HG03064 (cell line): ENCODE measurements around the gene COX19.
"Not testable (repeated sequence)": the region's sequence is repeated elsewhere in the genome, so short reads cannot be mapped to it uniquely, and the experiment has no call there.

Experiments
- ATAC-seq: cut with Tn5 transposase; IDR thresholded peaks from one replicate; pipeline ENCODE4 v1.9.1; 2021; ENCODE audit warnings: low read depth; ENCODE audit not compliant: unreplicated experiment

Gene COX19

DNA sequence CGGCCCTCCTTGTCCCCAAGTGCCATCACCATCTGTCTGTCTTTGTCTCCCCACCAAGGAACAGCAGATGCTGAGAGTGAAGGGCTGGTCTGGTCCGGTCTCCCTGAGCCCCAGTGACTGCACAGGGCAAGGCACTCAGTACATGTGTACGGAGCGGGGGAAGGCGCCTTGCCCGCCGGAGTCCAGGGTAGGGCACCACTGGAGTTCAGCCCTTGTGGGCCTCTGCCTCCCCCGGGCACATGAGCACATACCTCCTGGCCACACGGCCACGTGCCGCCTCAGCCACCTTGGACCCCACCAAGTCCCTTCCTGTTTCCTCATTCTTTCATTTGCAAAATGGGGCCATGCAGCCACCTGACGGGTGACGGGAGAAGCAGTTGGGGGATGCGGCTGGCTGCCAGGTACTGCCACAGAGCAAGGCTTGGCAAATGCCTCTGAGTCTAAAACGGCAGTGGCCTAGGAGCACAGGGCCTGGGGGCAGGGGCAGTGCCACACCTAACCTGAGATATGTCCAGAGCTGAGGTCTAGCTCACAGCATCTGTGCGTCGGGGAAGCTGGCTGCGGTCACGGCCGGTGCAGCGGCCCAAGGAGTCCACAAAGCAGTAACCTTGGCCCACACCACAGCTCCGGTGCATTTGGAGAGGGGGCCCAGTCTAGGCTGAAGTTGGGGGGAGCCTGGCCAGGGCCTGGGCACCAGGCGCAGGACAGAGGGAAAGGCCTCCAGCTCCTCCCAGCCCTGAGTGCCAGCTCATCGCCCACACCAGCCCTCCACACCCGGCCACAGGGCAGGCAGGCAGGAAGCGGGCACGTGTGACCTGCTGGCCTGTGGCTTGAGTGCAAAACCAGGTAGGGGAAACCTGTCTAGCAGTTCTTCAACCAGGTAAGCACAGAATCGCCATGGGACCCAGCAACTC, 26.1 kb downstream of the COX19 start:
- ATAC-seq, result no peak

GRCh38 chr7:947391-948210, 27.7 kb downstream of the COX19 start:
- ATAC-seq, result no peak

- no peak for ATAC-seq
Measured at GRCh38 chr7:946256-946996, 28.9 kb downstream of the COX19 start.

- no peak for ATAC-seq
Measured at GRCh38 chr7:945556-946255, 29.6 kb downstream of the COX19 start.

- ATAC-seq, result no peak
Measured at GRCh38 chr7:945147-945555, 30.2 kb downstream of the COX19 start.

- no peak for ATAC-seq
Measured at GRCh38 chr7:944744-945143, 30.6 kb downstream of the COX19 start.

GRCh38 chr7:943793-944192, 31.6 kb downstream of the COX19 start:
- not testable (repeated sequence) for ATAC-seq

DNA sequence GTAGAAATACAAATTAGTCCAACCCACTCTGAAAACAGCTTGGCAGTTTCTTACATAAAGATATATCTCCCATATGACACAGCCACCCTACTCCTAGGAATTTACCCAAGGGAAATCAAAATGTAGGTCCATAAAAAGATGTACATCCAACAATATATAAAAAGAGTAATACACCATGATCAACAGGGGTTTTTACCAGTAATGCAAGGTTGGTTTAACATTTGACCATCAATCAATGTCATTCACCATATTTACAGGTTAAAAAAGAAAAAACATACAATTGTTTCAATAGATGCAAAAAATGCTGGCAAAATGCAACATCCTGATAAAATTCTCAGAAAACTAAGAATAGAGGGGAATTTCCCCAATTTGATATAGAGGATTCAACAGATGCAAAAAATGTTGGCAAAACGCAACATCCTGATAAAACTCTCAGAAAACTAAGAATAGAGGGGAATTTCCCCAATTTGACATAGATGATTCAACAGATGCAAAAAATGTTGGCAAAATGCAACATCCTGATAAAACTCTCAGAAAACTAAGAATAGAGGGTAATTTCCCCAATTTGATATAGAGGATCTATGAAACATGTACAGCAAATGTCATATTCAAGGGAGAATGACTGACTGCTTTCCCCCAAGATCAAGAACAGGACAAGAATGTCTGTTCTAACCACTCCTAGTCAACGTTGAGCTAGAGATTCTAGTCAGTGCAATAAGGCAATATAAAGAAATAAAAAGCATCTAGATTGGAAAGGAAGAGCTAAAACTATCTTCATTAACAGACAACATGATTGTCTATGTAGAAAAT, 34.5 kb downstream of the COX19 start:
- no peak for ATAC-seq

DNA sequence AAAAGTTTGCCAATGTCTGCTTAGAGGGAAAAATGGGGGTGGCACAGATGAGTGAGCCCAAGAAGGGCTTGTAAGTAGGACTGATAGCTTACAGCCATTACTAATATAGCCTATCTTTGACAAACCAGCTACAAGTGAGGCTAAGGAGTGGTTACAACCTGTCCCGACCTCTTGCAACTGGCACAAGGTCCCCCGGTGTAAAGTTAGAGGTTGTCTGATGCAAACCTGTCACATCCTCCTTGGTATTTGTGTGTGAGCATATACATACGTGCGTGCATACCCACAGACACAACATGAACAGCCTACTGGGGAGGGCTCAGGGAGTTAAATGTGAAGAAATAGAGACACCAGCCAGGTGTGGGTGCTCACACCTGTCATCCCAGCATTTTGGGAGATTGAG, 35.5 kb downstream of the COX19 start:
- ATAC-seq, result no peak

- ATAC-seq, result no peak
Measured at GRCh38 chr7:938546-939185, 36.7 kb downstream of the COX19 start.

DNA sequence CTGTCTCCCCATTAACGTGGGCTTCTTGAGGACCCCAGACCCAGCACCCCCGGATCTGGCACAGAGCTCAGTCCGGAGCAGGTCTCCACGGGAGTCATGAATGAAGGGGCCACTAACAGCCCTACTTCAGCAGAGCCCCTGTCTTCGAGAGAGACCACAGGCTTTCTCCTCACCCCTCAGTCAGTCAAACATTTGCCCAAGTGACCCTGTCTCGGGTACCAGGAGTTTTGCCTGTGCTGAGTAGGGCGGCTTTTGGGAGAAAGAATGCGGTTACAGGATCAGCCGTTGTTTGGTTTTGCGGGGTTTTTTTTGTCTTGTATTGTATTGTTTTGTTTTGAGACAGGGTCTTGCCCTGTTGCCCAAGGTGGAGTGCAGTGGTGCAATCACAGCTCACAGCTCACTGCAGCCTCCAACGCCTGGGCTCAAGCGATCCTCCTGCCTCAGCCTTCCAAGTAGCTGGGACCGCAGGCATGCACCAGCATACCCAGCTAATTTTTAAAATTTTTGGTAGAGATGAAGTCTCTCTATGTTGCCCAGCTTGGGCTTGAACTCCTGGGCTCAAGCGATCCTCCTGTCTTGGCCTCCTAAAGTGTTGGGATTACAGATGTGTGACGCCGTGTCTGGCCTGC, 37.4 kb downstream of the COX19 start:
- ATAC-seq, result no peak

DNA sequence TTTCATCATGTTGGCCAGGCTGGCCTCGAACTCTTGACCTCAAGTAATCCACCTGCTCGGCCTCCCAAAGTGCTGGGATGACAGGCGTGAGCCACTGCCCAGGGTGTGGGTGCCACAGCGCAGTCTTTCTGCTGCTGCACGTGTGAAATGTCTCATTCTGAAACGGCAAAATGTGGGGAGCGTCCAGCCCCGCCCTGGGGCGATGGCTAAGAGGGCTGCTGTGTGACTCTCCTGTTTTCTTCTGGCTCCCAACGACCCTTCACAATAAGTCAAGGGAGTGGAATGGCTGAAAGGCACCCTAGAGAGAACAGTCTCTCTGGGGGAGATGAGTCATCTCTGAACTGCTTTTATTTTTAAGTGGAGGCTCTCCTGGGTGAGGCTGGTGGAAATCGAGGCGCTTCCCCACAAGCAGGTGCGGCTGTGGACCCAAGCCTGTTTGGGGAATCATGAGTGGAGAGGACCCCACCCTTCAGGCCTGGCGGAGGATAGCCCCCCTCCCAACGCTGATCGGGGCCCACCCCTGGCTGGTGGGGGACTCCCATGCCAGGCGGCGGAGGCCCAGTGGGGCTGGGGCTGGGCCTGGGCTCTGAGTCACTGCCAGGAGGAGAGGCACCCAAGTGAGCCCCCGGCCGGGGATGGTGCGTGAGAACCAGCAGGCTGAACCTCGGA, 38.8 kb downstream of the COX19 start:
- peak; percentile 65 for ATAC-seq

DNA sequence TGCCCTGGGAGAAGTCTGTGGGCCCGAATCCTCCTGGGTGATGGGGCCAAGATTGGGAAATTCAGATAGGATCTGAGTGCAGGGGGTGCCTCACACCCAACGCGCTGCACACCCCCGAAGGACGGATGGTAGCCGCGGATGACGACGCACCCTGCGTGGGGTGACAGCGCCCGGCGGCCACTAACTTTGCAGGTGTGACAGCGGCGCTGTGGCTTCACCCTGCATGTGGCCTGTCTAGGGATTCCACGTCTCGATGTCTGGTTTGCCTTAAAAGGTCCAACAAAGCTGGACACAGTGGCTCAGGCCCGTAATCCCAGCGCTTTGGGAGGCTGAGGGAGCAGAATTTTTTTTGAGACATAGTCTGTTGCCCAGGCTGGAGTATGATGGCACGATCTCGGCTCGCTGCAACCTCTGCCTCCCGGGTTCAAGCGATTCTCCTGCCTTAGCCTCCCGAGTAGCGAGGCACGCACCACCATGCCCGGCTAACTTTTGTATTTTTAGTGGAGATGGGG, 39.4 kb downstream of the COX19 start:
- ATAC-seq, result no peak

DNA sequence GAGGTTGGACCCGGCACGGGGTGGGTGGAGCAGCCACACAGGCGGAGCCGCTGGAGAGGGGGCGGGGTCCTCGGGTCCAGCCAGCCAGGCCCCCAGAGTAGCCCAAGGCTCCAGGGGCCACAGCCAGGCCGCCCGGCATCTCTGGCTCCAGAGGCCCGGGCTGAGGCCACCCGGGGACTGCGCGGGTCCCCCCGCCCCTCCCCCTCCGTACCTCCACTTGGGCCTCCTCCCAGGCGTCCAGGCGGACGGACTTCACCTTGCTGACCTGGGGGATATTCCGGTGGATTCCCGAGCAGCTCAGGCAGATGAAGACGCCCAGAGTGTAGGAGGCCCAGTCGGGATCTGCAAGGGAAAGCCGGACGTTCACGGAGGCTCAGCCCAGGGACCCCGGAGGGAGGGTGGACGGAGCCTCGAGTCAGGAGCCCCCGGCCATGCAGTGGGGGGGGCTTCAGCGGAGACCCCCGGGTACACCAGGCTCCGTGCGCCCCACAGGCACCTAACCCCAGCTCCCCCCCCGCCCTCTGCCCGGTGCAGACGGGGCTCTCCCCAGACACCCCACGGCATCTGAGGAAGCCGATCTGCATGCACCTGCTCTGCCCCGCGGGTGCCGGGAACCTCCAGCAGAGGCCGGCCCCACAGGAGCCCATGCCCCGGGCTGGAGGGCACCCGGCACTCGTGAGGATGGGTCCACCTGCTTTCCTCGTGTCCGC, 40.0 kb downstream of the COX19 start:
- ATAC-seq, result no peak

GRCh38 chr7:934469-935163, 40.7 kb downstream of the COX19 start:
- no peak for ATAC-seq

- no peak for ATAC-seq
Measured at GRCh38 chr7:932651-932975, 42.7 kb downstream of the COX19 start.
